GM23338 (cell line): Measurements from ENCODE around the gene PAPPA2. TPM values are rescaled to one million over a fixed set of nuclear protein-coding genes. Genes with fewer than 3 reads are reported as not detected.

Source experiments
- ATAC-seq: fragments of 200-7000 bp; cut with Tn5 transposase; 3 replicates; pipeline ENCODE4 v1.9.1; 2020
- DNase-seq: peaks from one replicate; pipeline ENCODE4 v3.0.0-alpha.2; 2015; ENCODE audit warnings: low spot score
- H2AFZ ChIP-seq: fragments of 200-600 bp; sonication (generic); 2 replicates; pipeline ENCODE4 v1.8.0; 2016; ENCODE audit warnings: antibody characterized with exemption, mild to moderate bottlenecking, moderate library complexity
- H3F3A ChIP-seq: fragments of 200-600 bp; sonication (generic); replicated peaks from 2 replicates; pipeline ENCODE4 v1.8.0; 2017; ENCODE audit warnings: antibody characterized with exemption, mixed run types, low read depth
- H3K27ac ChIP-seq: fragments of 200-600 bp; sonication (generic); 2 replicates; pipeline ENCODE4 v1.6.1; 2016; ENCODE audit warnings: low read depth
- H3K27me3 ChIP-seq: fragments of 200-600 bp; sonication (generic); 2 replicates; pipeline ENCODE4 v1.8.0; 2016; ENCODE audit warnings: mild to moderate bottlenecking, mixed run types, moderate library complexity; ENCODE audit not compliant: insufficient read depth
- H3K36me3 ChIP-seq: fragments of 200-600 bp; sonication (generic); 2 replicates; pipeline ENCODE4 v1.8.0; 2016; ENCODE audit warnings: mild to moderate bottlenecking; ENCODE audit not compliant: insufficient read depth
- H3K4me1 ChIP-seq: fragments of 200-600 bp; sonication (generic); 2 replicates; pipeline ENCODE4 v1.8.0; 2016; ENCODE audit warnings: mild to moderate bottlenecking, moderate library complexity; ENCODE audit not compliant: insufficient read depth
- H3K4me2 ChIP-seq: fragments of 200-600 bp; sonication (generic); 2 replicates; pipeline ENCODE4 v1.7.1; 2017; ENCODE audit warnings: mixed run types
- H3K4me3 ChIP-seq: fragments of 200-600 bp; sonication (generic); 2 replicates; pipeline ENCODE4 v1.6.1; 2016; ENCODE audit warnings: mixed run types
- H3K79me2 ChIP-seq: fragments of 200-600 bp; sonication (generic); replicated peaks from 2 replicates; pipeline ENCODE4 v1.8.0; 2017; ENCODE audit warnings: mild to moderate bottlenecking; ENCODE audit not compliant: insufficient read depth
- H3K9me2 ChIP-seq: fragments of 200-600 bp; sonication (generic); 2 replicates; pipeline ENCODE4 v1.8.0; 2017; ENCODE audit not compliant: insufficient read depth
- H4K20me1 ChIP-seq: fragments of 200-600 bp; sonication (generic); replicated peaks from 2 replicates; pipeline ENCODE4 v1.8.0; 2017; ENCODE audit warnings: mild to moderate bottlenecking; ENCODE audit not compliant: insufficient read depth
- H3K27ac Mint-ChIP-seq: 2 replicates; pipeline ENCODE4 v1.8.0; 2020; ENCODE audit warnings: inconsistent platforms, mild to moderate bottlenecking, moderate library complexity, mixed read lengths
- H3K27me3 Mint-ChIP-seq: 3 replicates; pipeline ENCODE4 v1.8.0; 2022; ENCODE audit warnings: low read depth, mild to moderate bottlenecking, moderate library complexity, mixed read lengths, inconsistent platforms; ENCODE audit not compliant: insufficient read depth, poor library complexity
- H3K36me3 Mint-ChIP-seq: 3 replicates; pipeline ENCODE4 v1.8.0; 2021; ENCODE audit warnings: low read depth, mild to moderate bottlenecking, inconsistent platforms, moderate library complexity, mixed read lengths
- H3K4me1 Mint-ChIP-seq: 3 replicates; pipeline ENCODE4 v1.8.0; 2020; ENCODE audit warnings: mild to moderate bottlenecking, inconsistent platforms, mixed read lengths
- H3K4me3 Mint-ChIP-seq: 3 replicates; pipeline ENCODE4 v1.8.0; 2021; ENCODE audit warnings: moderate library complexity, mild to moderate bottlenecking, inconsistent platforms, mixed read lengths
- H3K9me3 Mint-ChIP-seq: 3 replicates; pipeline ENCODE4 v1.8.0; 2020; ENCODE audit warnings: moderate library complexity, mild to moderate bottlenecking, inconsistent platforms, mixed read lengths
- CREB1 ChIP-seq: fragments of 250-450 bp; sonication (Bioruptor Pico); IDR thresholded peaks from 2 replicates; pipeline ENCODE4 v1.5.0; 2020; ENCODE audit warnings: low read depth, mild to moderate bottlenecking, moderate library complexity
- CTCF ChIP-seq, 2 experiments: fragments of 200-600 bp in 1 of 2; sonication (generic) in 1 of 2; conservative IDR thresholded peaks; 2 replicates each; pipeline versions ENCODE4 v1.5.1 to v1.6.1; 2016 to 2017; ENCODE audit warnings: antibody characterized with exemption in 2 of 2, low read depth in 2 of 2, mild to moderate bottlenecking in 2 of 2, moderate library complexity in 1 of 2
- EZH2 ChIP-seq: fragments of 200-600 bp; sonication (generic); IDR thresholded peaks from one replicate; pipeline ENCODE4 v1.8.0; 2017; ENCODE audit warnings: antibody characterized with exemption, mild to moderate bottlenecking, low read depth; ENCODE audit not compliant: unreplicated experiment
- ZNF114 ChIP-seq: fragments of 250-450 bp; sonication (Bioruptor Pico); IDR thresholded peaks from 2 replicates; pipeline ENCODE4 v1.5.0; 2020; ENCODE audit warnings: mild to moderate bottlenecking, moderate library complexity
- polyA plus RNA-seq: library from polyadenylated mRNA; unstranded; fragments of >200 nt; fragmentation: Nextera tagmentation; extraction: Ambion mirVana; gene quantifications from 2 replicates; pipeline ENCODE4 v1.2.1, GENCODE V29; 2016
- total RNA-seq: library from RNA; depleted of rRNA; stranded (reverse); fragments of >200 nt; shearing (Covaris generic); gene quantifications from 2 replicates; pipeline ENCODE4 v1.2.3, GENCODE V29; 2014
- TF ChIP-seq, protein P1 (sequence below): IDR thresholded peaks from 2 replicates; pipeline ENCODE4 v1.6.1; 2016; ENCODE audit warnings: antibody characterized with exemption
- TF ChIP-seq, protein P2 (sequence below): fragments of 250-450 bp; sonication (Bioruptor Pico); IDR thresholded peaks from 2 replicates; pipeline ENCODE4 v1.5.0; 2020; ENCODE audit warnings: mild to moderate bottlenecking, moderate library complexity

The PAPPA2 gene
- total and polyA plus RNA-seq, 2 experiments from 2014 or later, result 1.4 to 1.7 TPM

DNA sequence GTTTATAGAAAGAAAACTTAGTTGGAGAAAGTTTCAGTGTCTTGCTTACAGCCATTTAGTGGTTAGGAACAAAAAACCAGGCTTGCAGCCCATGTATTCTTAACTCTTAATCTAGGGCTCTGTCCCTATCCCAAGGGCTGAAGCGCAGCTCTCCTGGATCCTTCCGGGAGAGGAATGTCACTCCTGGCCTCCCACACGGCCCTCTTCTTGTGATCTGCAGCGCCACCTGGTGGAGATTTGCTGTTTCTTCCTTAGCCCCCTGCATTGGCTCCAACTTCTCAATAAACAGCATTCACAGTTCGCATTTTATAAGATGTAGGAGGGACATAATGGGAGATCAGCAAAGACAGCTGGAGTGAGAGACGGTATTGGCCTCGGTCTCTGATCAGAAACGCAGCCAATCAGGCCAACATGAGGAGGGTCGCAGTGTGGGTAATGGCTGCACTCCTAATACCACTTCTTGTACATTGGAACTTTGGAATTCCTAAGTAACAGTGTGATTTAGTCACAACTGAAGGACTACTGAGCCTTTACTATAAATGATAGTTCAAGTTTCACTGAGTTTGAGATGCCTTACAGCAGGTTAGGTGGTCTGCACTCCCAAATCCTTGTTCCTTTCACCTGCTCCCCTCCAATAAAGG is 418.1 kb downstream of the PAPPA2 start:
- Mint-ChIP-seq H3K4me1 (no peaks in the 10 kb centered on the region), H3K9me3 (no peaks in the 10 kb centered on the region), H3K27me3 (no peaks in the 10 kb centered on the region), H3K27ac (no peak overlapping the region), H3K4me3 (no peak overlapping the region), H3K36me3 (no peaks in the 10 kb centered on the region)
- no peak overlapping the region for H2AFZ ChIP-seq
- DNase-seq, result peak; percentile 95
- H4K20me1 ChIP-seq, result no peaks in the 10 kb centered on the region
- H3K36me3 ChIP-seq, result no peaks in the 10 kb centered on the region
- H3K9me2 ChIP-seq, result no peaks in the 10 kb centered on the region
- H3K4me3 ChIP-seq, result no peak overlapping the region
- no peak overlapping the region for H3K27ac ChIP-seq
- peak; percentile 94 for ATAC-seq
- no peaks in the 10 kb centered on the region for H3K79me2 ChIP-seq
- H3K4me1 ChIP-seq, result no peaks in the 10 kb centered on the region
- no peaks in the 10 kb centered on the region for H3F3A ChIP-seq
- TF ChIP-seq CTCF (conservative IDR thresholded peaks at IDR 0.05; ENCODE audit: low read depth in 2 of 2) (peak; percentile 95 to 97), ZNF114 (CRISPR knock-in tag) (no peak)
- no peak overlapping the region for H3K4me2 ChIP-seq
- H3K27me3 ChIP-seq, result no peaks in the 10 kb centered on the region

- Histone ChIP-seq H3F3A (no peaks in the 10 kb centered on the region), H3K4me1 (no peaks in the 10 kb centered on the region), H3K27me3 (no peaks in the 10 kb centered on the region), H3K36me3 (no peaks in the 10 kb centered on the region), H3K9me2 (0 out of 2 replicates have a peak, but pooled peaks cover 6% of the 10 kb centered on the region), H2AFZ (no peak overlapping the region), H3K4me3 (no peak overlapping the region), H3K4me2 (no peak overlapping the region), H4K20me1 (no peaks in the 10 kb centered on the region), H3K27ac (no peak overlapping the region), H3K79me2 (no peaks in the 10 kb centered on the region)
- H3K27ac Mint-ChIP-seq, result no peak overlapping the region
- no peaks in the 10 kb centered on the region for H3K27me3 Mint-ChIP-seq
- H3K36me3 Mint-ChIP-seq, result no peaks in the 10 kb centered on the region
- no peak for ATAC-seq
- TF ChIP-seq, protein P1, sequence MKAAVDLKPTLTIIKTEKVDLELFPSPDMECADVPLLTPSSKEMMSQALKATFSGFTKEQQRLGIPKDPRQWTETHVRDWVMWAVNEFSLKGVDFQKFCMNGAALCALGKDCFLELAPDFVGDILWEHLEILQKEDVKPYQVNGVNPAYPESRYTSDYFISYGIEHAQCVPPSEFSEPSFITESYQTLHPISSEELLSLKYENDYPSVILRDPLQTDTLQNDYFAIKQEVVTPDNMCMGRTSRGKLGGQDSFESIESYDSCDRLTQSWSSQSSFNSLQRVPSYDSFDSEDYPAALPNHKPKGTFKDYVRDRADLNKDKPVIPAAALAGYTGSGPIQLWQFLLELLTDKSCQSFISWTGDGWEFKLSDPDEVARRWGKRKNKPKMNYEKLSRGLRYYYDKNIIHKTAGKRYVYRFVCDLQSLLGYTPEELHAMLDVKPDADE, result no peak
- TF ChIP-seq CREB1 (CRISPR knock-in tag), result no peak
- TF ChIP-seq ZNF114 (CRISPR knock-in tag), result no peak
- no peak for DNase-seq
- H3K4me3 Mint-ChIP-seq, result no peak overlapping the region
- no peaks in the 10 kb centered on the region for H3K4me1 Mint-ChIP-seq
- no peaks in the 10 kb centered on the region for H3K9me3 Mint-ChIP-seq
These were observed 421.3 kb downstream of the PAPPA2 start for GRCh38 chr1:176884286-176884685.

DNA sequence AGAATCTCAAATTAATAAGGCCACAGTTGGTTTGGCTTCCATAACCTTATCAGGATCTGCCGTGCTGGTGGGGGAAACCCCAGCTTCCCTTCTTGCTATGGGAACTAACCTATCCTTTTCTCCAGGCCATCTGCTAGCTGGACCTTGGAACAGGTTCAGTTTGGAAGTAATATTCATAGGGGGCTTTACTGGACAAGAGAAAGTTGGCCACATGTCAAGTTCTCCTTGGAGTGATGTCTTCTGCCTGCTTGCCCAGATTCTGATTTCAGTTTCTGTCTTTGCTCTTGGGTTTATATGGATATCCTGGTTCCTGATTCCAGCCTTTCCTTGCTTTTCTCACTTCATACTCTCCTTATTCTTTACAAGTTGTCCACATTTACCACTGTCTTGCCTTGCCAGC is 421.9 kb downstream of the PAPPA2 start:
- 0 out of 2 replicates have a peak, but pooled peaks cover 6% of the 10 kb centered on the region for H3K9me2 ChIP-seq
- H3F3A ChIP-seq, result no peaks in the 10 kb centered on the region
- H3K4me2 ChIP-seq, result no peak overlapping the region
- H3K4me3 Mint-ChIP-seq, result no peak overlapping the region
- no peaks in the 10 kb centered on the region for H3K36me3 Mint-ChIP-seq
- H3K4me1 ChIP-seq, result no peaks in the 10 kb centered on the region
- no peak overlapping the region for H3K27ac Mint-ChIP-seq
- H3K9me3 Mint-ChIP-seq, result no peaks in the 10 kb centered on the region
- H3K27ac ChIP-seq, result no peak overlapping the region
- no peaks in the 10 kb centered on the region for H3K79me2 ChIP-seq
- no peak overlapping the region for H3K4me3 ChIP-seq
- no peaks in the 10 kb centered on the region for H3K36me3 ChIP-seq
- H3K27me3 ChIP-seq, result no peaks in the 10 kb centered on the region
- DNase-seq (no peak), ATAC-seq (no peak)
- H3K27me3 Mint-ChIP-seq, result no peaks in the 10 kb centered on the region
- H3K4me1 Mint-ChIP-seq, result no peaks in the 10 kb centered on the region
- no peaks in the 10 kb centered on the region for H4K20me1 ChIP-seq
- no peak overlapping the region for H2AFZ ChIP-seq
- TF ChIP-seq CREB1 (CRISPR knock-in tag), result no peak
- TF ChIP-seq EZH2, result no peak
- TF ChIP-seq, protein P2, sequence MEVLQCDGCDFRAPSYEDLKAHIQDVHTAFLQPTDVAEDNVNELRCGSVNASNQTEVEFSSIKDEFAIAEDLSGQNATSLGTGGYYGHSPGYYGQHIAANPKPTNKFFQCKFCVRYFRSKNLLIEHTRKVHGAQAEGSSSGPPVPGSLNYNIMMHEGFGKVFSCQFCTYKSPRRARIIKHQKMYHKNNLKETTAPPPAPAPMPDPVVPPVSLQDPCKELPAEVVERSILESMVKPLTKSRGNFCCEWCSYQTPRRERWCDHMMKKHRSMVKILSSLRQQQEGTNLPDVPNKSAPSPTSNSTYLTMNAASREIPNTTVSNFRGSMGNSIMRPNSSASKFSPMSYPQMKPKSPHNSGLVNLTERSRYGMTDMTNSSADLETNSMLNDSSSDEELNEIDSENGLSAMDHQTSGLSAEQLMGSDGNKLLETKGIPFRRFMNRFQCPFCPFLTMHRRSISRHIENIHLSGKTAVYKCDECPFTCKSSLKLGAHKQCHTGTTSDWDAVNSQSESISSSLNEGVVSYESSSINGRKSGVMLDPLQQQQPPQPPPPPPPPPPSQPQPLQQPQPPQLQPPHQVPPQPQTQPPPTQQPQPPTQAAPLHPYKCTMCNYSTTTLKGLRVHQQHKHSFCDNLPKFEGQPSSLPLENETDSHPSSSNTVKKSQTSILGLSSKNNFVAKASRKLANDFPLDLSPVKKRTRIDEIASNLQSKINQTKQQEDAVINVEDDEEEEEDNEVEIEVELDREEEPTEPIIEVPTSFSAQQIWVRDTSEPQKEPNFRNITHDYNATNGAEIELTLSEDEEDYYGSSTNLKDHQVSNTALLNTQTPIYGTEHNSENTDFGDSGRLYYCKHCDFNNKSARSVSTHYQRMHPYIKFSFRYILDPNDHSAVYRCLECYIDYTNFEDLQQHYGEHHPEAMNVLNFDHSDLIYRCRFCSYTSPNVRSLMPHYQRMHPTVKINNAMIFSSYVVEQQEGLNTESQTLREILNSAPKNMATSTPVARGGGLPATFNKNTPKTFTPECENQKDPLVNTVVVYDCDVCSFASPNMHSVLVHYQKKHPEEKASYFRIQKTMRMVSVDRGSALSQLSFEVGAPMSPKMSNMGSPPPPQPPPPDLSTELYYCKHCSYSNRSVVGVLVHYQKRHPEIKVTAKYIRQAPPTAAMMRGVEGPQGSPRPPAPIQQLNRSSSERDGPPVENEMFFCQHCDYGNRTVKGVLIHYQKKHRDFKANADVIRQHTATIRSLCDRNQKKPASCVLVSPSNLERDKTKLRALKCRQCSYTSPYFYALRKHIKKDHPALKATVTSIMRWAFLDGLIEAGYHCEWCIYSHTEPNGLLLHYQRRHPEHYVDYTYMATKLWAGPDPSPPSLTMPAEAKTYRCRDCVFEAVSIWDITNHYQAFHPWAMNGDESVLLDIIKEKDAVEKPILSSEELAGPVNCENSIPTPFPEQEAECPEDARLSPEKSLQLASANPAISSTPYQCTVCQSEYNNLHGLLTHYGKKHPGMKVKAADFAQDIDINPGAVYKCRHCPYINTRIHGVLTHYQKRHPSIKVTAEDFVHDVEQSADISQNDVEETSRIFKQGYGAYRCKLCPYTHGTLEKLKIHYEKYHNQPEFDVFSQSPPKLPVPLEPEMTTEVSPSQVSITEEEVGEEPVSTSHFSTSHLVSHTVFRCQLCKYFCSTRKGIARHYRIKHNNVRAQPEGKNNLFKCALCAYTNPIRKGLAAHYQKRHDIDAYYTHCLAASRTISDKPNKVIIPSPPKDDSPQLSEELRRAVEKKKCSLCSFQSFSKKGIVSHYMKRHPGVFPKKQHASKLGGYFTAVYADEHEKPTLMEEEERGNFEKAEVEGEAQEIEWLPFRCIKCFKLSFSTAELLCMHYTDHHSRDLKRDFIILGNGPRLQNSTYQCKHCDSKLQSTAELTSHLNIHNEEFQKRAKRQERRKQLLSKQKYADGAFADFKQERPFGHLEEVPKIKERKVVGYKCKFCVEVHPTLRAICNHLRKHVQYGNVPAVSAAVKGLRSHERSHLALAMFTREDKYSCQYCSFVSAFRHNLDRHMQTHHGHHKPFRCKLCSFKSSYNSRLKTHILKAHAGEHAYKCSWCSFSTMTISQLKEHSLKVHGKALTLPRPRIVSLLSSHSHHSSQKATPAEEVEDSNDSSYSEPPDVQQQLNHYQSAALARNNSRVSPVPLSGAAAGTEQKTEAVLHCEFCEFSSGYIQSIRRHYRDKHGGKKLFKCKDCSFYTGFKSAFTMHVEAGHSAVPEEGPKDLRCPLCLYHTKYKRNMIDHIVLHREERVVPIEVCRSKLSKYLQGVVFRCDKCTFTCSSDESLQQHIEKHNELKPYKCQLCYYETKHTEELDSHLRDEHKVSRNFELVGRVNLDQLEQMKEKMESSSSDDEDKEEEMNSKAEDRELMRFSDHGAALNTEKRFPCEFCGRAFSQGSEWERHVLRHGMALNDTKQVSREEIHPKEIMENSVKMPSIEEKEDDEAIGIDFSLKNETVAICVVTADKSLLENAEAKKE (CRISPR knock-in tag), result no peak
